Stomach (tissue), 9 donors: ENCODE results near the gene GLP2R. TPM values are rescaled to one million over a fixed set of nuclear protein-coding genes. Genes with fewer than 3 reads are reported as not detected.
A peak's percentile ranks its signal among the peaks of the same experiment; 100 is the strongest.

Experiments
- DNase-seq, 2 donors: peaks; one replicate each; pipeline versions ENCODE4 v3.0.0 to v3.0.0-alpha.2; 2013 to 2019
- H3K27ac ChIP-seq, 5 donors: fragments of 200-600 bp in 4 of 5; sonication (generic) in 4 of 5; one replicate each; pipeline ENCODE4 v1.5.1; 2013 to 2019; ENCODE audit warnings: mild to moderate bottlenecking in 1 of 5, moderate library complexity in 1 of 5
- H3K27me3 ChIP-seq, 3 donors: fragments of 200-600 bp; sonication (generic); one replicate each; pipeline ENCODE4 v1.5.1; 2017 to 2019; ENCODE audit warnings: mixed run types in 1 of 3
- H3K36me3 ChIP-seq, 4 donors: fragments of 200-600 bp; sonication (generic); 1 replicate in 3 of 4; 2 replicates in 1 of 4; pipeline ENCODE4 v1.5.1; 2016 to 2019
- H3K4me1 ChIP-seq, 4 donors: fragments of 200-600 bp; sonication (generic); one replicate each; pipeline ENCODE4 v1.5.1; 2016 to 2019
- H3K4me3 ChIP-seq, 4 donors: fragments of 200-600 bp; sonication (generic) in 3 of 4; one replicate each; pipeline ENCODE4 v1.5.1; 2016 to 2019; ENCODE audit warnings: mild to moderate bottlenecking in 1 of 4
- H3K9me3 ChIP-seq, 4 donors: fragments of 200-600 bp; sonication (generic); one replicate each; pipeline ENCODE4 v1.5.1; 2016 to 2019
- CTCF ChIP-seq, 7 experiments: fragments of 450-650 bp in 4 of 7; fragments of 200-600 bp in 3 of 7; sonication (generic) in 3 of 7; IDR thresholded peaks; one replicate each; pipeline ENCODE4 v1.5.1; 2016 to 2019; ENCODE audit warnings: antibody characterized with exemption in 7 of 7, control low read depth in 2 of 7, mild to moderate bottlenecking in 1 of 7
- EP300 ChIP-seq: sonication (generic); formaldehyde crosslinking; IDR thresholded peaks from one replicate; pipeline ENCODE4 v1.6.1; 2017; ENCODE audit warnings: antibody characterized with exemption
- POLR2A ChIP-seq, 4 donors: fragments of 450-650 bp; IDR thresholded peaks; one replicate each; pipeline ENCODE4 v1.6.1; 2016; ENCODE audit warnings: antibody characterized with exemption in 4 of 4, control low read depth in 2 of 4, mild to moderate bottlenecking in 1 of 4, moderate library complexity in 1 of 4
- POLR2AphosphoS5 ChIP-seq, 3 donors: sonication (generic); formaldehyde crosslinking; IDR thresholded peaks; one replicate each; pipeline ENCODE4 v1.6.1; 2016; ENCODE audit warnings: antibody characterized with exemption in 3 of 3
- WGBS, 5 donors: extraction: QIAGEN DNeasy Blood & Tissue Kit in 3 of 5; methylation state at CpG; one replicate each; pipeline versions ENCODE4 v1.1.5 to v1.1.7; 2013 to 2018; 5-methylcytosine and 5-hydroxymethylcytosine counted together
- intact Hi-C: fragments of 100-400 bp; cut with DNase I; formaldehyde crosslinking; loops from one replicate; pipeline ENCODE4 v1.15.1; 2023; ENCODE audit warnings: low total_unique reads
- polyA plus RNA-seq, 3 donors: library from polyadenylated mRNA; stranded (reverse); fragments of 200-250 nt; gene quantifications; one replicate each; pipeline ENCODE4 v1.2.3, GENCODE V29; 2013
- total RNA-seq, 5 donors: library from RNA; depleted of rRNA; stranded (reverse); fragments of >200 nt; gene quantifications; one replicate each; pipeline versions ENCODE4 v1.1.0 to v1.2.3, GENCODE V29; 2014 to 2016
- donor health status: healthy with polysubstance abuse.
- donor health status: Bipolar disorder and iron deficiency.
- donor health status: healthy.

The GLP2R gene
- total and polyA plus RNA-seq, 8 donors, result 0.40 to 15.4 (median 5.8) TPM

GRCh38 chr17:9887508-9887907, 61.8 kb downstream of the GLP2R start:
- intact Hi-C loops, result no loop called here
- H3K27ac ChIP-seq, result no peak overlapping the region
- WGBS, 5 donors, result 67 to 81% (median 80%) methylated on average over 8 of the region's 8 CpGs
- TF ChIP-seq CTCF (IDR thresholded peaks at IDR 0.05) (no peak), POLR2A (IDR thresholded peaks at IDR 0.05) (no peak), EP300 (no peak), POLR2AphosphoS5 (IDR thresholded peaks at IDR 0.05) (no peak)
- H3K4me1 ChIP-seq, result no peaks in the 10 kb centered on the region
- H3K4me3 ChIP-seq, result no peak overlapping the region
- DNase-seq, result no peak
- peaks cover 0 to 22% (median 16%) of the 10 kb centered on the region in 4 donors for H3K9me3 ChIP-seq
- no peaks in the 10 kb centered on the region for H3K27me3 ChIP-seq
- H3K36me3 ChIP-seq, result no peaks in the 10 kb centered on the region

DNA sequence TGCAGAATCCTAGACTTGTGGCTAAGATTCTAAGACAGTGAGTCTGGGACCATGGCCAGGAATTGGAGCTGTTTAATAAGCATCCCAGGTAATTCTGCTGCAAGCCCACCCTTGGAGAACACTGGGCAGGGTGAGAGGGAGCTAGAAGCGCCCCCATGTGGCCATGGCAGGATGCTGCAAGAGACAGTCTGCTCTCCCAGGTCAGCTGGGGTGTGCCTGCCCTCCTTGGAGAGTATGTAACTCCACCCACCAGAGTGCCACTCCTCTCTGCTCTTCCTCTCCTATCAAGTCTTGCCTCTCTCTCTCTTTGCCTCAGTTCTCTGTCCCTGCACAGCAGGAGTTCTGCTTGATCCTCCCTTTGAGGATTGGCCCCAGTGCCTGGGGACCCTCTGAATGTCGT, 64.4 kb downstream of the GLP2R start:
- 12 to 29% (median 22%) methylated on average over 2 of the region's 2 CpGs for WGBS, 5 donors
- Histone ChIP-seq H3K9me3 (peaks cover 0 to 3% (median 0%) of the 10 kb centered on the region in 4 donors), H3K4me3 (no peak overlapping the region), H3K4me1 (no peaks in the 10 kb centered on the region), H3K27me3 (peaks cover 0 to 1% (median 0%) of the 10 kb centered on the region in 3 donors), H3K36me3 (no peaks in the 10 kb centered on the region), H3K27ac (no peak overlapping the region)
- DNase-seq, result no peak
- peak in 2 of 7 experiments; percentile 24 to 26 for TF ChIP-seq CTCF (IDR thresholded peaks at IDR 0.05)
- no peak for TF ChIP-seq POLR2A (IDR thresholded peaks at IDR 0.05)
- intact Hi-C loops, result no loop called here

- intact Hi-C loops, result no loop called here
- TF ChIP-seq CTCF (IDR thresholded peaks at IDR 0.05) (no peak), POLR2A (IDR thresholded peaks at IDR 0.05) (no peak), EP300 (no peak), POLR2AphosphoS5 (IDR thresholded peaks at IDR 0.05) (no peak)
- peaks cover 0 to 3% (median 0%) of the 10 kb centered on the region in 4 donors for H3K9me3 ChIP-seq
- 58 to 84% (median 73%) methylated on average over 3 of the region's 3 CpGs for WGBS, 5 donors
- H3K4me1 ChIP-seq, result no peaks in the 10 kb centered on the region
- H3K36me3 ChIP-seq, result no peaks in the 10 kb centered on the region
- no peak for DNase-seq
- H3K27ac ChIP-seq, result no peak overlapping the region
- H3K27me3 ChIP-seq, result peaks cover 0 to 5% (median 0%) of the 10 kb centered on the region in 3 donors
- H3K4me3 ChIP-seq, result no peak overlapping the region
These were observed 67.8 kb downstream of the GLP2R start for GRCh38 chr17:9893411-9894012.

DNA sequence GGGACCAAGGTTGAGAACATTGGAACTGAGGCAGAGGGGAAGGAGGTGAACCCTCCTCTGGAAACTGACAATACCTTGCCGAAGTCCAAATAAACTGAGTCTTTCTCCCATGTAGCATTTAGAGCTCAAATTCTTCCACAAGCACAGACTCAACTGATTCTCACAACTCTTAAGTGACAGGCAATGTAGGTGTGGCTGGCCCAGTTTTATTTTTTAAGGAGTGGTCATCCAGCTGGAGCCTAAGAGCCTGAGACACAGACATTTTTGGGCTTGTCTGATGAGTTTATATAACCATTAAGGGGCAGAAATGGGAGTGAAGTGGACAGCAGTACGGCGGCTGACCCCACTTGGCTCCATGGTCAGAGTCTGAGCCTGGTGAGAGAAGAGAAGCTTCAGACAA, 68.5 kb downstream of the GLP2R start:
- H3K4me3 ChIP-seq, result no peak overlapping the region
- TF ChIP-seq CTCF (IDR thresholded peaks at IDR 0.05), result no peak
- no peak for TF ChIP-seq POLR2AphosphoS5 (IDR thresholded peaks at IDR 0.05)
- TF ChIP-seq EP300, result no peak
- no peak for TF ChIP-seq POLR2A (IDR thresholded peaks at IDR 0.05)
- no peak overlapping the region for H3K27ac ChIP-seq
- intact Hi-C loops, result no loop called here
- H3K4me1 ChIP-seq, result peaks cover 0 to under 1% (median 0%) of the 10 kb centered on the region in 4 donors
- peaks cover 0 to 5% (median 0%) of the 10 kb centered on the region in 3 donors for H3K27me3 ChIP-seq
- H3K9me3 ChIP-seq, result peaks cover 0 to 3% (median 0%) of the 10 kb centered on the region in 4 donors
- no peak for DNase-seq
- H3K36me3 ChIP-seq, result no peaks in the 10 kb centered on the region
- WGBS, 5 donors, result 86 to 97% (median 92%) methylated on average over 3 of the region's 3 CpGs
